HepG2 (cell line): ENCODE measurements around the gene TMEM106B. TPM values are rescaled to one million over a fixed set of nuclear protein-coding genes. Genes with fewer than 3 reads are reported as not detected.
A peak's percentile ranks its signal among the peaks of the same experiment; 100 is the strongest.

Experiments used
- ATAC-seq: fragments of 200-7000 bp; cut with Tn5 transposase; 3 replicates; pipeline ENCODE4 v1.9.1; 2020; ENCODE audit warnings: mild to moderate bottlenecking, moderate library complexity
- BruUV-seq: library from RNA; stranded (reverse); fragments of 400-500 nt; replicated peaks from 2 replicates; lab custom pipeline; 2021; lab: Mats Ljungman, UMichigan
- CTCF ChIA-PET: fragments of 300-600 bp; formaldehyde crosslinking; extraction: SDS; loops from one replicate; lab custom pipeline; 2021; ENCODE audit warnings: low total read pairs, inconsistent platforms, low intra/inter-chr PET ratio; lab: Yijun Ruan, JAX
- POLR2A ChIA-PET: fragments of 350-600 bp; sonication (Branson Sonifier 250); formaldehyde crosslinking; loops from one replicate; lab custom pipeline; 2020; ENCODE audit warnings: antibody characterized with exemption, inconsistent platforms; lab: Yijun Ruan, JAX
- DNase-seq: peaks from one replicate; pipeline ENCODE4 v3.0.0-alpha.2; 2015; ENCODE audit warnings: low spot score
- FAIRE-seq: peaks from 3 replicates; lab custom pipeline; 2011; peaks lifted over from hg19 to GRCh38; lab: Jason Lieb, UNC
- H2AFZ ChIP-seq: one replicate; pipeline ENCODE4 v1.6.1; 2011; ENCODE audit warnings: low read length, inconsistent platforms
- H3K27ac ChIP-seq: fragments of 300-600 bp; 3 replicates; pipeline ENCODE4 v1.8.0; 2011; ENCODE audit warnings: mixed run types, mild to moderate bottlenecking, mixed read lengths, low read length, inconsistent platforms; ENCODE audit not compliant: insufficient read depth; ENCODE audit errors: extremely low read length
- H3K27me3 ChIP-seq, 2 experiments: fragments of 200-600 bp in 1 of 2; 2 replicates in 1 of 2; 3 replicates in 1 of 2; pipeline versions ENCODE4 v1.6.0 to v1.8.0; 2011; ENCODE audit warnings: low read length in 2 of 2, mild to moderate bottlenecking in 2 of 2, moderate library complexity in 2 of 2, inconsistent platforms in 1 of 2; ENCODE audit not compliant: insufficient read depth in 2 of 2, control insufficient read depth in 1 of 2
- H3K36me3 ChIP-seq, 2 experiments: fragments of 200-600 bp in 1 of 2; replicated peaks in 1 of 2; 2 replicates in 1 of 2; 3 replicates in 1 of 2; pipeline versions ENCODE4 v1.5.1 to v1.8.0; 2011; ENCODE audit warnings: low read length in 2 of 2, inconsistent platforms in 1 of 2; ENCODE audit not compliant: insufficient read depth in 2 of 2, control insufficient read depth in 1 of 2
- H3K4me1 ChIP-seq: 2 replicates; pipeline ENCODE4 v1.5.1; 2012; ENCODE audit warnings: low read length, inconsistent platforms; ENCODE audit not compliant: insufficient read depth
- H3K4me2 ChIP-seq: 2 replicates; pipeline ENCODE4 v1.6.0; 2011; ENCODE audit warnings: low read depth, low read length, inconsistent platforms
- H3K4me3 ChIP-seq, 3 experiments: fragments of 200-600 bp in 1 of 3; sonication (generic), shearing (Covaris generic) in 1 of 3; replicated peaks in 1 of 3; 2 replicates each; pipeline ENCODE4 v1.5.1; 2011 to 2016; ENCODE audit warnings: low read length in 3 of 3, inconsistent platforms in 2 of 3, low read depth in 2 of 3, mild to moderate bottlenecking in 2 of 3, control low read depth in 1 of 3, mixed read lengths in 1 of 3; ENCODE audit not compliant: insufficient read depth in 1 of 3
- H3K79me2 ChIP-seq: one replicate; pipeline ENCODE4 v1.6.1; 2011; ENCODE audit warnings: low read length, inconsistent platforms; ENCODE audit not compliant: insufficient read depth
- H3K9ac ChIP-seq: 2 replicates; pipeline ENCODE4 v1.6.0; 2011; ENCODE audit warnings: mild to moderate bottlenecking, low read depth, low read length, inconsistent platforms; ENCODE audit not compliant: insufficient read depth
- H3K9me3 ChIP-seq: 2 replicates; pipeline ENCODE4 v1.5.1; 2012; ENCODE audit warnings: mild to moderate bottlenecking, low read length
- H4K20me1 ChIP-seq: 2 replicates; pipeline ENCODE4 v1.6.0; 2011; ENCODE audit warnings: inconsistent platforms, mild to moderate bottlenecking, low read length, moderate library complexity; ENCODE audit not compliant: insufficient read depth
- CREB1 ChIP-seq, 2 experiments: fragments of 450-650 bp in 1 of 2; IDR thresholded peaks; 2 replicates each; pipeline ENCODE4 v1.6.1; 2016 to 2017; ENCODE audit warnings: control low read depth in 1 of 2, mild to moderate bottlenecking in 1 of 2, missing compliant biosample characterization in 1 of 2, missing genetic modification characterization in 1 of 2
- HNF4A ChIP-seq: sonication (generic); formaldehyde crosslinking; IDR thresholded peaks from 2 replicates; pipeline ENCODE4 v1.4.0; 2020; ENCODE audit warnings: missing genetic modification reagents
- U2AF1 ChIP-seq: fragments of 200-400 bp; formaldehyde crosslinking; optimal IDR thresholded peaks from 2 replicates; pipeline ENCODE3; 2017; ENCODE audit warnings: mild to moderate bottlenecking, low read depth, low read length
- ZKSCAN1 ChIP-seq: fragments of 150-350 bp; IDR thresholded peaks from 2 replicates; pipeline ENCODE4 v1.6.1; 2014; ENCODE audit warnings: low read length
- ZNF678 ChIP-seq: sonication (generic); formaldehyde crosslinking; IDR thresholded peaks from 2 replicates; pipeline ENCODE4 v1.4.0; 2020; ENCODE audit warnings: mild to moderate bottlenecking, missing genetic modification reagents
- ZZZ3 ChIP-seq: sonication (generic); formaldehyde crosslinking; IDR thresholded peaks from 2 replicates; pipeline ENCODE4 v1.4.0; 2020; ENCODE audit warnings: missing genetic modification reagents, mild to moderate bottlenecking, borderline replicate concordance
- WGBS: methylation state at CpG from one replicate; pipeline ENCODE4 v1.1.6; 2017; ENCODE audit warnings: low lambda C conversion rate; 5-methylcytosine and 5-hydroxymethylcytosine counted together
- in situ Hi-C: cut with HindIII; loops from 2 replicates; pipeline ENCODE4 v1.10.0; 2017; ENCODE audit warnings: low pct_unique_long_range_greater_than_20kb; ENCODE audit not compliant: extremely low pct_ligation_motif_present
- intact Hi-C: fragments of 100-400 bp; cut with micrococcal nuclease; formaldehyde crosslinking; loops from one replicate; pipeline ENCODE4 v1.10.0; 2022; ENCODE audit not compliant: unreplicated experiment
- polyA plus RNA-seq, 8 experiments: library from polyadenylated mRNA; depleted of rRNA in 3 of 8; stranded (reverse) in 7 of 8; unstranded in 1 of 8; fragments of >200 nt; fragmentation: Illumina TruSeq in 4 of 8; extraction: Trizol in 4 of 8; gene quantifications; 2 replicates each; pipeline versions ENCODE4 v1.2.1 to v1.2.3, GENCODE V29; 2011 to 2016; ENCODE audit warnings: low read depth in 4 of 8, missing spikeins in 1 of 8, mixed read lengths in 1 of 8; ENCODE audit not compliant: insufficient read depth in 1 of 8
- total RNA-seq, 5 experiments: library from RNA; depleted of rRNA; stranded (reverse); fragments of >200 nt; fragmentation: Illumina TruSeq; extraction: Trizol; gene quantifications; 2 replicates each; pipeline ENCODE4 v1.2.3, GENCODE V29; 2016; ENCODE audit warnings: low read depth in 1 of 5
- TF ChIP-seq, protein P1 (sequence below), 2 experiments: IDR thresholded peaks; 2 replicates each; pipeline ENCODE4 v1.6.1; 2011 to 2012; ENCODE audit warnings: low read length in 2 of 2, borderline replicate concordance in 1 of 2, low read depth in 1 of 2, mild to moderate bottlenecking in 1 of 2, moderate library complexity in 1 of 2

TMEM106B gene
- total and polyA plus RNA-seq, 2 of the 13 experiments (the other 11 are each of a cell fraction or from before 2014, with no cell fraction given) = 16.8 to 25.1 TPM

DNA sequence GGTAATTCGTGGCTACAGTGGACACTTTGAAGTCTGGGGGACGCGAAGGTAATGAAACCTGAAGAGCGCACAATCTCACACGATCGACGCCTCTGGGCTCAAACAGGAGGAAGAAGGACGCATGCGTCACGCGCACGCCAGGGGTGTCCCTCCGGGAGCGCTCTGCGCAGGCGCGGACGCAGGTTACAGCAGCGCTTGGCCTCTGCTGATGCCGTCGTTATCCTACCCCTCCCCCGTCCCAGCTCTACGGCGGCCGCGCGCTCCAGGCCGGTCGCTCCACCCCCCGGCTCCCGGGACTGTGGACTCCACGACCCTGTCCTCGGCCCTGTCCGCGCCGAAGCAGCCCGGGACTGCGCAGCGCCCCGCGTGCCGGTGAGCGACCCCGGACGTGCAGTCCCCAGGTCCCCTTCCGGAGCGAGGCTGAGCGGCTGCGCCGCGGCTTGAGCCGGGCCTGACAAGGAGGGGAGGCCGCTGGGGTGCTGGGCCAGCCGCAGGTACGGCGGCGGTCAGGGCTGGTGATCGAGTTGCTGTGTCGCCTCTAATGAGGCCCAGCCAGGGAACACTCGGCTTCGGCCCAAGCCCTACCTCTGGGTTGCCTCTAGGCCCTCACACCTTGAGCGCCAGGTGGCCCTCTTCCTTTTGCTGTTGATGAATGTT, at the start of gene TMEM106B (continued):
- TF ChIP-seq ZKSCAN1 (no peak), ZZZ3 (CRISPR knock-in tag) (peak; percentile 82; the same call in 1 of the 2 replicates), HNF4A (CRISPR knock-in tag) (no peak; the same call in 1 of the 2 replicates), ZNF678 (peak; percentile 99)
- TF ChIP-seq, protein P1, sequence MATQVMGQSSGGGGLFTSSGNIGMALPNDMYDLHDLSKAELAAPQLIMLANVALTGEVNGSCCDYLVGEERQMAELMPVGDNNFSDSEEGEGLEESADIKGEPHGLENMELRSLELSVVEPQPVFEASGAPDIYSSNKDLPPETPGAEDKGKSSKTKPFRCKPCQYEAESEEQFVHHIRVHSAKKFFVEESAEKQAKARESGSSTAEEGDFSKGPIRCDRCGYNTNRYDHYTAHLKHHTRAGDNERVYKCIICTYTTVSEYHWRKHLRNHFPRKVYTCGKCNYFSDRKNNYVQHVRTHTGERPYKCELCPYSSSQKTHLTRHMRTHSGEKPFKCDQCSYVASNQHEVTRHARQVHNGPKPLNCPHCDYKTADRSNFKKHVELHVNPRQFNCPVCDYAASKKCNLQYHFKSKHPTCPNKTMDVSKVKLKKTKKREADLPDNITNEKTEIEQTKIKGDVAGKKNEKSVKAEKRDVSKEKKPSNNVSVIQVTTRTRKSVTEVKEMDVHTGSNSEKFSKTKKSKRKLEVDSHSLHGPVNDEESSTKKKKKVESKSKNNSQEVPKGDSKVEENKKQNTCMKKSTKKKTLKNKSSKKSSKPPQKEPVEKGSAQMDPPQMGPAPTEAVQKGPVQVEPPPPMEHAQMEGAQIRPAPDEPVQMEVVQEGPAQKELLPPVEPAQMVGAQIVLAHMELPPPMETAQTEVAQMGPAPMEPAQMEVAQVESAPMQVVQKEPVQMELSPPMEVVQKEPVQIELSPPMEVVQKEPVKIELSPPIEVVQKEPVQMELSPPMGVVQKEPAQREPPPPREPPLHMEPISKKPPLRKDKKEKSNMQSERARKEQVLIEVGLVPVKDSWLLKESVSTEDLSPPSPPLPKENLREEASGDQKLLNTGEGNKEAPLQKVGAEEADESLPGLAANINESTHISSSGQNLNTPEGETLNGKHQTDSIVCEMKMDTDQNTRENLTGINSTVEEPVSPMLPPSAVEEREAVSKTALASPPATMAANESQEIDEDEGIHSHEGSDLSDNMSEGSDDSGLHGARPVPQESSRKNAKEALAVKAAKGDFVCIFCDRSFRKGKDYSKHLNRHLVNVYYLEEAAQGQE (IDR thresholded peaks at IDR 0.05; ENCODE audit: borderline replicate concordance in 1 of 2, low read depth in 1 of 2, low read length in 2 of 2) = peak in 1 of 2 experiments; percentile 32; a peak in 1 of 4 replicates

DNA sequence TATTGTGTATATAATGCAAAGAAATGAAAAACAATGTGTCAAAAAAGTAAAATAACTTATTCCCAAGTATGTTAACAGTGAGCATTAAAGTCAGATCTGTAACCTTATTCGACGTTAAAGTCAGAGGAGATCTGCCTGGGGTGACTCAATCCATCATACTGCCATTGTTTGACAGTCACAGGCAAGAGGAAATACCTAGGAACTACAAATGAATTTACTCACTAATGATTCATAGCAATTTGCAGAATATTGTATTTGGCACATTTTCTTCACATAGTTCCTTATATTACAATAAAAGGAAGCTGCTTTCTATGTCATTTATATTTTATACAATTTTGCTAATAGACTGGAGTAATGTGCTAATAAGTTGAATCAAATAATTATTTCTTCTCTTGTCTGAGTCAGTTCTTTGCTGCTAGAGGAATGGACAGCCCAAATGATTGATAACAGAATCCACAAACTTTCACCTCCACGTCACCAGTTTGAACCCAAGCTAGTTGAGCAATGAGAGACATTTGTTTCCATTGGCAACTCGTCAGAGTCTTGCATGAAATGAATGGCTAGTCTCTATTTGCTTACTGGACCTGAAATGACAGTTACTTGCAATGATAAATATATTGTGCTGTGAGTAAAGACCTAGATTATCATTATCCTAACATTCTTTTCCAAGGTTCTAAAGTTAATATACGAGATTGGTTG, 48.5 kb upstream of the TMEM106B start:
- Histone ChIP-seq H4K20me1 (no peaks in the 10 kb centered on the region), H3K9me3 (no peaks in the 10 kb centered on the region; the same call in 1 of the 2 replicates), H3K36me3 (no peaks in the 10 kb centered on the region), H3K27me3 (no peaks in the 10 kb centered on the region), H3K4me3 (no peak overlapping the region), H3K4me1 (no peaks in the 10 kb centered on the region), H2AFZ (no peak overlapping the region), H3K4me2 (no peak overlapping the region), H3K79me2 (no peaks in the 10 kb centered on the region), H3K27ac (no peak overlapping the region), H3K9ac (no peak overlapping the region)
- FAIRE-seq (no peak), ATAC-seq (no peak), DNase-seq (no peak)
- in situ Hi-C loops = no loop called here
- ChIA-PET POLR2A (no interaction called here), CTCF (no interaction called here)
- intact Hi-C loops = no loop called here
- WGBS = 14% methylated on average over 5 of the region's 5 CpGs
- BruUV-seq = no TSS peak
- TF ChIP-seq U2AF1 = no peak
- TF ChIP-seq CREB1 (IDR thresholded peaks at IDR 0.05) = peak; percentile 56
- TF ChIP-seq CREB1 (CRISPR knock-in tag; IDR thresholded peaks at IDR 0.05) = no peak
